DMS 273 treated with DMSO at 0.1 percent for 48 hours (cell line): ENCODE data around the gene LCE2A.
"Not testable (repeated sequence)": the region's sequence is repeated elsewhere in the genome, so short reads cannot be mapped to it uniquely, and the experiment has no call there.

ENCODE experiments used
- DNase-seq: peaks from one replicate; lab custom pipeline; 2025; lab: John Stamatoyannopoulos, UW

Gene LCE2A, protein sequence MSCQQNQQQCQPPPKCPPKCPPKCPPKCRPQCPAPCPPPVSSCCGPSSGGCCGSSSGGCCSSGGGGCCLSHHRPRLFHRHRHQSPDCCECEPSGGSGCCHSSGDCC

DNA sequence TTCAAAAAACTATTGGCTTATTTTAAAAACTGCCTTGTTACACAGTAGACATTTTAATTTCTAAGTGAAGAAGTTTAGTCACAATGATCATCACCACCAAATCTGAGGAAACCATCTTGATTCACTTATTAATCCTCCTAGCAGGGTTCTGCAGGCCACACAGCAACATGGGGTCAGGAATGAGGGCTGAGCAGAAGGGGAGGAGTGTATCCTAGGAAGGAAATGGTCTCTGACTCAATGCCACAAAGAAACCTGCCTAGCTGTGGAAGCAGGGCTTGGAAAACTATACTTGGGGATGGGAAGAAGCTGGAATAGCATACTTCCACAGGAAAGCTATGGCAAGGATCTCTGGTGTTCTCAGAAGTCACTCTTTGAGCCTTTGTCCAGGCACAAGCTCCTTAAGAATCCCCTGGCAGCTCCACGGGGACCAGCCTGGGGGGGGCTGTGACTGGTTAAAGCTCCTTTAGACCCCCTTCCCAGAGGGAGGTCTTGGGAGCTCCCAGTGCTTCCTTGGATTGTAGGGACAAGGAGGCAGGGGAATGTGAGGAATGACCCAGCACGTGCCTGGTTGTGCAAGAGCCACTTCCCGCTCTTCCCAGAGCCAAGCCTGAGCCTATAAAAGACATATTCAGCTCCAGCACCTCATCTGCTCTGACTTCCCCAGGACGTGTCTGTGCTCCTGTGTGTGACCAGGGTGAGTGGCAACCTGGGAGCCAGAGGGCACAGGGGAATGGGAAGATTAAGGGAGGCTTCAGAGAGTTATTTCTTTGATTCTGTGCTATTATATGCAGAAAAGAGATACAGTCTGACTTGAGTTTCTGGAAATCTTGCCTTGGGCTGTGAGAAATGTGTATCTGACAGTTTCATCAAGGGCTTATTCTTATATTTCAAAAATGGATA is at the start of gene LCE2A:
Gene LCE2A (plus strand): TSS at position 645 of the 900 bp plus-strand sequence. CDS start 557 bp downstream, outside the sequence.
- no peak for DNase-seq

DNA sequence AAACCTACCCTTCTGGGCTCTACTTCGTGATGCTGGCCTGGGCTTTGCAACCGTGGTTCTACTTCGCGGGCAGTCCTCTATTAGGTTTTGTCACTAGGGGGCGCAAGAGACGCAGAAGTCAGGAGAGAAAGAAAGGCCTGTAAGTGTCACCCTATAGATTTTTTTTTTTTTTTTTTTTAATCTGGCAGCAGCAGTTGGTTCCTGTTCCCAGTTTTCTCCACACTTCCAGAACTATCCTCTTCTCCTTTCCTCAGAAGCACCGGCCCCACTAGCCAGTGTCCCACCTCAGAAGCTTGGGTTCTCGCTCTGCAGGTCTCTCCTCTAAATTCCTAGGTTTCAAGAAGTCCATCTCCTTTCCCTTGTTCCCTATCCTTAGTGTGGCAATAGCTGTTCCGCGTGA is 44.0 kb upstream of the LCE2A start:
- peak; percentile 25 for DNase-seq

DNA sequence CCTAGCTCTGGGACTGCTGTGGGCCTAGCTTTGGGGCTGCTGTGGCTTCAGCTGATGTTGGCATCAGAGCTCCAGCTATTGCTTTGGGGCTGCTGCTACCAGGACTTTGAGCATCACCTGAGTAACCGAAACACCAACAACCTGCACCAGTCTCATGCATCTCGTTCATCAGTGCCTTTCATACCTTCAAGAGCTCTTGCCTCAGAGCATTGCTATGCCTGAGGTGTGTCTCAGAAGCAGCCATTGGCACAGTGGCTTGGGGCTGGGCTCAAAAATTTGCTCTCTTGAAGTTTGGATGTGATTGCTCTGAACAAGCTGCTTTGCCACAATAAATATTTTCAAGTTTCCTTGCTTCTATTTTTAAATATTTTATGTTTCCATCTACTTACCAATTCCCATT is 41.7 kb upstream of the LCE2A start:
- no peak for DNase-seq

DNA sequence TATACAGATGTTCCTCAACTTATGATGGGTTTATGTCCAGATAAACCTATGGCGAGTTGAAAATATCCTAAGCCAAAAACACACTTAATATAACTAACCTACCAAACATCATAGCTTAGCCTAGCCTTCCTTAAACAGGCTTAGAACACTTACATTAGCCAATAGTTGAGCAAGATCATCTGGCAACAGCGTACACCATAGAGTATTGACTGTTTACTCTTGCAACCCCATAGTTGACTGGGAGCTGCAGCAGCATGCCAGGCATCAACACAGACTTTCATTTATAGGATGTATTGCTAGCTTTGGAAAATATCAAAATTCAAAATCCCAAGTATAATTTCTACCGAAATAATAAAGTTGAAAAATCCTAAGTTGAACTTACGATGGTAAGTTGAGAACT is 40.5 kb upstream of the LCE2A start:
- DNase-seq = no peak

GRCh38 chr1:152658649-152659048 is 39.5 kb upstream of the LCE2A start:
- DNase-seq = no peak

- no peak for DNase-seq
Observed at GRCh38 chr1:152663098-152663497, 35.0 kb upstream of the LCE2A start, which contains the start of gene LCE2D. LCE2D (plus strand) TSS chr1:152663380; CDS start chr1:152664106, 726 bp downstream.

DNA sequence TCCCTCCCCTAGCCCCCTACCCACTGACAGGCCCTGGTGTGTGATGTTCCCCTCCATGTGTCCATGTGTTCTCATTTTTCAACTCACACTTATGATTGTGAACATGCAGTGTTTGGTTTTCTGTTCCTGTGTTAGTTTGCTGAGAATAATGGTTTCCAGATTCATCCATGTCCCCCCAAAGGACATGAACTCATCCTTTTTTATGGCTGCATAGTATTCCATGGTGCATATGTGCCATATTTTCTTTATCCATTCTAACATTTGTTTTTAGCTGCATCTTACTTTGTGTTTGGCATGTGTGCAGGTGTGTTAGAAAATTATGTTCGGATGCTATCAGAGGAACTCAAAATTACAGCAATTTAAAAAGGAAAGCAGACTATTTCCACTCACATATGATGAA is 32.0 kb upstream of the LCE2A start:
- DNase-seq = not testable (repeated sequence)

DNA sequence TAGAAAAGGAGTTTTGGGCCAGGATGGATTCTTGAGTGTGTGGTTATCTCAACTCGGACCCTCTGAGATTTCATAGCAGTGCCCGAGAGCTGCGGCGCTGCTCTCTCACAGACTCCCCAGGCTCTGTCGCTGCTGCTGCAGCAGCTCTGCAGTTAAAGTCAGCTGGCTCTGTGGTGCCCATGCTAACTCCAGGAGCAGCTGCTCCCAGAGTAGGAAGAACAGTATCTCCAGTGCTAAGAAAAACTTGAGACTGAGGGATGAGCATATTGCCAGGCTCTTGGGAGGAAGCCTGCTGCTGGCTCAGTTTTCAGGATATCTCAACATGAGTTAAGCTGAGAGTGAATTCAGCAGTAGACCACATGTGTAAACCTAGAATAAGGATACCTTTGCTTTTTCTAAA is 30.5 kb upstream of the LCE2A start:
- no peak for DNase-seq

DNA sequence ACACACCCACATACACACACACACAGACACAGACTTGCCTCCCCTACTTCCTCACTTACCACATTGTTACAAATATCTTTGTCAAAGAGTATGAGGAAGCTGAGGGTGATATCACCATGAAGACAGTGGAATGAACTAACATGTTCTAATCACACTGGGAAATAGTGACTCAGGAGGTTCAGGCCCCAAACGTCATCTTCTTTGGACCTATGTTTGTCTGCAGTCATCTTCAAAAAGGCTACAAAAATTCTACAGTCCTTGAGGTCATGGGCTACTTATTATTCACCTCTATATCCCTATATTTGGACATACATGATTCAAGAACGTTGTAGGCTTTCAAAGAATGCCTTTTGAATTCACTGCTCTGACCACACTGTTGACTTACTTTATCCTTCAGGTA is 25.1 kb upstream of the LCE2A start:
- DNase-seq = no peak

- DNase-seq = not testable (repeated sequence)
Observed at GRCh38 chr1:152674983-152675382, 23.2 kb upstream of the LCE2A start, which contains the start of gene LCE2C. LCE2C (plus strand) TSS chr1:152675279; CDS start chr1:152676016, 737 bp downstream.

DNA sequence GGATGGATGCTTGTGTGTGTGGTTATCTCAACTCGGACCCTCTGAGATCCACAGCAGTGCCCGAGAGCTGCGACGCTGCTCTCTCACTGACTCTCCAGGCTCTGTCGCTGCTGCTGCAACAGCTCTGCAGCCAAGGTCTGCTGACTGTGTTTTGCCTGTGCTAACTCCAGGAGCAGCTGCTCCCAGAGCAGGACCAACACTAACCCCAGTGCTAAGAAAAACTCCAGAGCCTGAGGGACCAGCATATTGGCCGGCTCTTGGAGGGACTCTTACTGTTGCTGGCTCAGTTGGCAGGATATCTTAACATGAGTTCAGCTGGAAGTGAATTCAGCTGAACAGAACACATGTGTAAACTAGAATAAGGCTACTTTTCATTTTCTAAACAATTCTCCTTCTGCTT is 18.7 kb upstream of the LCE2A start:
- DNase-seq = no peak

DNA sequence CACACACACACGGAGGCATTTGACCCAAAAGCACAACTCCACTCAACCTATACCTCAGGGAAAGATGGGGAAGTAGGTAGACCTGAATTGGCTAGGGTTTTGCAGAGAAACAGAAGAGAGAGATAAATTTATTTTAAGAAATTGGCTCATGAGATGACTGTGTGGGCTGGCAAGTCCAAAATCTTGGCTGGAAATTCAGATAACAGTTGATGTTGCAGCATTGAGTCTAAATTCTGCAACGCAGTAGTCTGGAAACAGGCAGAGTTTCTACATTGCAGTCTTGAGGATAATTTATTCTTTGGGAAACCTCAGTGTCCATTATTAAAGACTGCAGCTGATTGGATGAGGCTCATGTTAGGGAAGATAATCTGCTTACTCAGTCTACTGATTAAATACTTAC is 16.5 kb upstream of the LCE2A start:
- DNase-seq = no peak

DNA sequence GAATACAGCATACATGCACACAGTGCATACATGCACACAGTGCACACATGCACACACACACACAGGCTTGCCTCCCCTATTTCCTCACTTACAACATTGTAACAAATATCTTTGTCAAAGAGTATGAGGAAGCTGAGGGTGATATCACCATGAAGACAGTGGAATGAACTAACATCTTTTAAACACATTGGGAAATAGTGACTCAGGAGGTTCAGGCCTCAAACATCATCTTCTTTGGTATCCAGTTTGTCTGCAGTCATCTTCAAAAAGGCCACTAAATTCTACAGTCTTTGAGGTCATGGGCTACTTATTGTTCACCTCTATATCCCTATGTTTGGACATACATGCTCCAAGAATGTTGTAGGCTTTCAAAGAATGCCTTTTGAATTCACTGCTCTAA is 14.3 kb upstream of the LCE2A start:
- DNase-seq = no peak

GRCh38 chr1:152685823-152686222 is 12.3 kb upstream of the LCE2A start, which contains the start of gene LCE2B:
LCE2B (plus strand) TSS chr1:152686123; CDS start chr1:152686844, 721 bp downstream.
- DNase-seq = not testable (repeated sequence)

- no peak for DNase-seq
Observed at GRCh38 chr1:152699746-152700145, 1.6 kb downstream of the LCE2A start.

- DNase-seq = no peak
Observed at GRCh38 chr1:152707860-152708259, 9.7 kb downstream of the LCE2A start, which contains the start of gene LCE4A. LCE4A (plus strand) TSS chr1:152708160; CDS start chr1:152709076, 916 bp downstream.

DNA sequence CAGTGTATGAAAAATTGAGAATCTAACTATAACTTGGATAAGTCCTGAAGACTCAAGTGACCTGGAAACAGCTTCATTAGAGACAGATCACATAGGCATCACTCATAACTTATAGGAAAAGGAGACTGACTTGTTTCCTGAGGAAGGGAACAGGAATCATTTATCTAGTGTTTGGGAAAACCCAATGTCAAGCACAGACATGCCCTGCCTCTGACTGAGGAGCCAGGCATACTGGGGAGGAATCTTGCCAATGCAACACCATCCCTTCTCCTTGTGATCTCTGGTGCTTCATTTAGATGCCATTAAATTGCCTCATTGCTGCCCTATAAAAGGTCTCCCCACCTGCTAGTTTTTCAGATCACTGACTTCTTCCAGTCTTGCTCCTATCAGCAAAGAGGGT is 20.1 kb downstream of the LCE2A start:
- DNase-seq = no peak

- DNase-seq = no peak
Observed at GRCh38 chr1:152725261-152725660, 27.1 kb downstream of the LCE2A start.

GRCh38 chr1:152728986-152729385 is 30.8 kb downstream of the LCE2A start:
- no peak for DNase-seq

DNA sequence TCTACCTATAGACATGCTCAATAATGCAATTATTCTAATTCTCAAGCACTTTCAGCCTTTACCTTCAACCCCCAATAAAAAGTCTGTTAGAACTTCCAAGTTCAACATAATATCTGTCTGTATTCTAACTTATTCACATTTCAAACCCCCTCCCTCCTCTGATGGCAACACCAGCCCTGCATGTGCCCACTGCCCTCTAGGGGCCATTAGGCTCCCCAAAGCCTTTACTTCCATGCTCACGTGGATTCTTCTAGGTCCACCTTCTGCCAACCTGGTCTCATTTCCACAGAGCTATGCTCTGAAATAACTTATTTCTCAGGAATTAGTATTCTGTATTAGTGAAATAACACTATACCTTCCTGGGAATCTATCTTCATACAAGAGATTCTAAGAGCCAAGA is 37.5 kb downstream of the LCE2A start:
- no peak for DNase-seq

- DNase-seq = no peak
Observed at GRCh38 chr1:152737997-152738396, 39.9 kb downstream of the LCE2A start.

- no peak for DNase-seq
Observed at GRCh38 chr1:152739841-152740240, 41.7 kb downstream of the LCE2A start.

GRCh38 chr1:152741656-152742055 is 43.5 kb downstream of the LCE2A start:
- DNase-seq = no peak
